ENCODE results near the gene GGT5. TPM values are rescaled to one million over a fixed set of nuclear protein-coding genes. Genes with fewer than 3 reads are reported as not detected.
A peak's percentile ranks its signal among the peaks of the same experiment; 100 is the strongest.
"Not testable (repeated sequence)": the region's sequence is repeated elsewhere in the genome, so short reads cannot be mapped to it uniquely, and the experiment has no call there.

The GGT5 gene
- total RNA-seq, 2 experiments from 2014 or later, result 0.40 TPM; not detected in 1

GRCh38 chr22:24216541-24217209 lies 28.2 kb downstream of the GGT5 start:
- Mint-ChIP-seq H3K27ac (no peak overlapping the region), H3K4me3 (no peak overlapping the region), H3K27me3 (peaks cover 3% of the 10 kb centered on the region), H3K9me3 (ENCODE audit: low read depth) (no peaks in the 10 kb centered on the region), H3K4me1 (peaks cover 14% of the 10 kb centered on the region), H3K36me3 (no peaks in the 10 kb centered on the region)
- ATAC-seq (peak; percentile 66), DNase-seq (peak; percentile 56)
- CTCF ChIA-PET, result interaction anchor here (0.9 to 2.9 kb wide), 6 partner anchors 11 to 207 kb away, joined by 4 to 14 read pairs (median 7); no protein-coding TSS in a partner anchor

- no peak for DNase-seq
- ATAC-seq, result no peak
- H3K36me3 Mint-ChIP-seq, result no peaks in the 10 kb centered on the region
- no peak overlapping the region for H3K27ac Mint-ChIP-seq
- CTCF ChIA-PET, result interaction anchor here (1.0 to 2.8 kb wide), 2 partner anchors 17 to 35 kb away, joined by 3 to 14 read pairs; no protein-coding TSS in a partner anchor
- peaks cover 14% of the 10 kb centered on the region for H3K4me1 Mint-ChIP-seq
- H3K27me3 Mint-ChIP-seq, result peaks cover 3% of the 10 kb centered on the region
- H3K9me3 Mint-ChIP-seq (ENCODE audit: low read depth), result no peaks in the 10 kb centered on the region
- no peak overlapping the region for H3K4me3 Mint-ChIP-seq
These were observed 30.2 kb downstream of the GGT5 start for GRCh38 chr22:24214467-24215285.

- not testable (repeated sequence) for DNase-seq; H3K4me3 Mint-ChIP-seq; H3K27me3 Mint-ChIP-seq; H3K9me3 Mint-ChIP-seq (ENCODE audit: low read depth); H3K27ac Mint-ChIP-seq; H3K36me3 Mint-ChIP-seq; ATAC-seq
- CTCF ChIA-PET, result interaction anchor here (0.7 kb wide), 2 partner anchors 8 to 1693 kb away, joined by 3 to 5 read pairs; no protein-coding TSS in a partner anchor
- peaks cover 24% of the 10 kb centered on the region for H3K4me1 Mint-ChIP-seq
These were observed 31.8 kb downstream of the GGT5 start for GRCh38 chr22:24213111-24213510.

- CTCF ChIA-PET, result interaction anchor here (0.6 to 1.0 kb wide), 3 partner anchors 12 to 31 kb away, joined by 3 to 5 read pairs (median 3); no protein-coding TSS in a partner anchor
- not testable (repeated sequence) for DNase-seq; ATAC-seq; H3K36me3 Mint-ChIP-seq; H3K9me3 Mint-ChIP-seq (ENCODE audit: low read depth); H3K27ac Mint-ChIP-seq; H3K27me3 Mint-ChIP-seq; H3K4me3 Mint-ChIP-seq
- peaks cover 30% of the 10 kb centered on the region for H3K4me1 Mint-ChIP-seq
These were observed 33.2 kb downstream of the GGT5 start for GRCh38 chr22:24211716-24212115.

- CTCF ChIA-PET, result interaction anchor here (1.3 to 3.6 kb wide), 2 partner anchors 12 to 21 kb away, joined by 9 to 17 read pairs; no protein-coding TSS in a partner anchor
- ATAC-seq, H3K27ac Mint-ChIP-seq: not testable (repeated sequence)
These were observed 34.5 kb downstream of the GGT5 start for GRCh38 chr22:24210409-24210808.

GRCh38 chr22:24209687-24210086 lies 35.2 kb downstream of the GGT5 start:
- no peak for DNase-seq
- Mint-ChIP-seq H3K36me3 (no peaks in the 10 kb centered on the region), H3K4me3 (no peak overlapping the region), H3K27ac (no peak overlapping the region), H3K9me3 (ENCODE audit: low read depth) (no peaks in the 10 kb centered on the region), H3K27me3 (no peaks in the 10 kb centered on the region), H3K4me1 (peaks cover 39% of the 10 kb centered on the region)
- no peak for ATAC-seq
- CTCF ChIA-PET, result interaction anchor here (1.3 to 3.6 kb wide), 2 partner anchors 11 to 22 kb away, joined by 9 to 17 read pairs; no protein-coding TSS in a partner anchor

More at GRCh38 chr22:24210409-24210808, 34.5 kb downstream of the GGT5 start:
- DNase-seq; H3K9me3 Mint-ChIP-seq (ENCODE audit: low read depth); H3K36me3 Mint-ChIP-seq; H3K4me3 Mint-ChIP-seq; H3K27me3 Mint-ChIP-seq: not testable (repeated sequence)
- H3K4me1 Mint-ChIP-seq, result peaks cover 32% of the 10 kb centered on the region

GRCh38 chr22:24209016-24209415 lies 35.9 kb downstream of the GGT5 start:
- Mint-ChIP-seq H3K27ac (no peak overlapping the region), H3K27me3 (no peaks in the 10 kb centered on the region), H3K4me3 (no peak overlapping the region), H3K4me1 (peaks cover 45% of the 10 kb centered on the region), H3K36me3 (peaks cover under 1% of the 10 kb centered on the region), H3K9me3 (ENCODE audit: low read depth) (no peaks in the 10 kb centered on the region)
- no peak for DNase-seq
- CTCF ChIA-PET, result interaction anchor here (1.0 to 3.6 kb wide), 3 partner anchors 20 to 52 kb away, joined by 3 to 17 read pairs (median 5); no protein-coding TSS in a partner anchor
- no peak for ATAC-seq

- Mint-ChIP-seq H3K36me3 (peaks cover 3% of the 10 kb centered on the region), H3K4me3 (peak overlapping the region; percentile 6), H3K4me1 (peaks cover 48% of the 10 kb centered on the region), H3K27me3 (no peaks in the 10 kb centered on the region), H3K9me3 (ENCODE audit: low read depth) (no peaks in the 10 kb centered on the region), H3K27ac (peak overlapping the region; percentile 89)
- ATAC-seq (peak; percentile 30), DNase-seq (no peak)
- CTCF ChIA-PET, result interaction anchor here (1.0 to 3.6 kb wide), 7 partner anchors 10 to 51 kb away, joined by 3 to 17 read pairs (median 5); no protein-coding TSS in a partner anchor
These were observed 36.7 kb downstream of the GGT5 start for GRCh38 chr22:24208012-24208749.

GRCh38 chr22:24207264-24208011 lies 37.4 kb downstream of the GGT5 start:
- Mint-ChIP-seq H3K9me3 (ENCODE audit: low read depth) (no peaks in the 10 kb centered on the region), H3K27ac (peak overlapping the region; percentile 89), H3K36me3 (peaks cover 3% of the 10 kb centered on the region), H3K4me1 (peaks cover 49% of the 10 kb centered on the region), H3K4me3 (peak overlapping the region; percentile 6), H3K27me3 (peaks cover 3% of the 10 kb centered on the region)
- DNase-seq (no peak), ATAC-seq (no peak)
- CTCF ChIA-PET, result interaction anchor here (0.6 to 3.6 kb wide), 6 partner anchors 9 to 50 kb away, joined by 3 to 17 read pairs (median 4); no protein-coding TSS in a partner anchor

- CTCF ChIA-PET, result interaction anchor here (0.6 to 3.6 kb wide), 8 partner anchors 8 to 49 kb away, joined by 3 to 17 read pairs (median 4); no protein-coding TSS in a partner anchor
- not testable (repeated sequence) for DNase-seq; ATAC-seq; H3K9me3 Mint-ChIP-seq (ENCODE audit: low read depth); H3K27me3 Mint-ChIP-seq; H3K4me3 Mint-ChIP-seq; H3K36me3 Mint-ChIP-seq
- peak overlapping the region; percentile 89 for H3K27ac Mint-ChIP-seq
- H3K4me1 Mint-ChIP-seq, result peaks cover 49% of the 10 kb centered on the region
These were observed 38.2 kb downstream of the GGT5 start for GRCh38 chr22:24206460-24207263.

GRCh38 chr22:24205438-24206195 lies 39.3 kb downstream of the GGT5 start:
- Mint-ChIP-seq H3K4me1 (peaks cover 55% of the 10 kb centered on the region), H3K4me3 (no peak overlapping the region), H3K9me3 (ENCODE audit: low read depth) (no peaks in the 10 kb centered on the region), H3K27me3 (peaks cover 11% of the 10 kb centered on the region), H3K36me3 (peaks cover 3% of the 10 kb centered on the region), H3K27ac (no peak overlapping the region)
- ATAC-seq (no peak), DNase-seq (no peak)
- CTCF ChIA-PET, result interaction anchor here (0.6 to 1.7 kb wide), 4 partner anchors 16 to 45 kb away, joined by 3 to 5 read pairs (median 3); no protein-coding TSS in a partner anchor
